Anterior cingulate cortex (tissue), 58 donors: ENCODE results near the gene DEDD.
A peak's percentile ranks its signal among the peaks of the same experiment; 100 is the strongest.

Experiments used
- DNase-seq, 58 donors: peaks; one replicate each; lab custom pipeline; 2025; lab: John Stamatoyannopoulos, UW

Gene DEDD

GRCh38 chr1:161164901-161165610 is 32.6 kb upstream of the DEDD start:
- DNase-seq, result no peak

- DNase-seq, result no peak
Measured at GRCh38 chr1:161163793-161164192, 31.3 kb upstream of the DEDD start.

GRCh38 chr1:161162806-161163205 is 30.3 kb upstream of the DEDD start:
- DNase-seq, result no peak

- DNase-seq, result no peak
Measured at GRCh38 chr1:161162052-161162451, 29.6 kb upstream of the DEDD start.

GRCh38 chr1:161161652-161162051 is 29.2 kb upstream of the DEDD start:
- DNase-seq, result no peak

- DNase-seq, result no peak
Measured at GRCh38 chr1:161160671-161161145, 28.2 kb upstream of the DEDD start.

- no peak for DNase-seq
Measured at GRCh38 chr1:161159913-161160243, 27.4 kb upstream of the DEDD start.

GRCh38 chr1:161159087-161159912 is 26.8 kb upstream of the DEDD start, which contains the start of gene USP21:
TSS of gene USP21 (plus strand) at chr1:161159500. CDS start at chr1:161160641, 1,141 bp downstream.
- DNase-seq, result peak; percentile 25 to 96 (median 91)

- DNase-seq, result no peak
Measured at GRCh38 chr1:161158316-161159010, 26.0 kb upstream of the DEDD start.

GRCh38 chr1:161157867-161158266 is 25.4 kb upstream of the DEDD start:
- no peak for DNase-seq

GRCh38 chr1:161153682-161154337 is 21.3 kb upstream of the DEDD start, which contains the start of gene UFC1:
TSS of gene UFC1 (plus strand) at chr1:161153978. CDS start at chr1:161153998, 20 bp downstream.
- peak; percentile 7 to 87 (median 72) for DNase-seq

GRCh38 chr1:161153176-161153575 is 20.7 kb upstream of the DEDD start:
- no peak for DNase-seq

- DNase-seq, result no peak
Measured at GRCh38 chr1:161145832-161146231, 13.4 kb upstream of the DEDD start.

GRCh38 chr1:161140755-161141400 is 8.4 kb upstream of the DEDD start:
- no peak for DNase-seq

- peak in 3 of 58 donors; percentile 3 to 22 (median 11) for DNase-seq
Measured at GRCh38 chr1:161139766-161140165, 7.3 kb upstream of the DEDD start.

- no peak for DNase-seq
Measured at GRCh38 chr1:161138431-161138830, 6.0 kb upstream of the DEDD start.

GRCh38 chr1:161137881-161138280 is 5.4 kb upstream of the DEDD start:
- no peak for DNase-seq

GRCh38 chr1:161133220-161133740 is 813 bp upstream of the DEDD start:
- peak in 1 of 58 donors; percentile 33 for DNase-seq
